ENCODE results near the gene MAGI2. TPM values are rescaled to one million over a fixed set of nuclear protein-coding genes. Genes with fewer than 3 reads are reported as not detected.

MAGI2 gene
- total RNA-seq, 1 donor from 2014 or later, result 5.8 TPM

DNA sequence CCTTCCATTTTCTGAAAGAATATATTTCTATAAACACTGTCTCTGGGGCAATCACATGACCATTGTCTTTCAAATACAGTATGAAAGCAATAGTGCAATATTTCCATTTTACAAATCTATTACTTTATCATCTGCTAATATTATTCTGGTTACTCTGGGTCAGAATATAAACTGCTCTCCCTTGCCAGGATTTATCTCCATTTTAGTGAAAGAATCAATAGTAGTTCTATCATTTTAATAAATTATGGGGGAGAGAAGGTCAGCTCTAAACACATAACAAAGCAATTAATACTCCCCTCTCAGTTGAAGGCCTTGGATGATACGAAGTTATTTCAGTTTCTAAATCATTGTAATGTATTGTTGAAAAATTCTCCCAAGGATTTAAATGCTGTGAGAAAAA, 608.3 kb downstream of the MAGI2 start:
- Mint-ChIP-seq H3K4me1 (ENCODE audit: low read depth) (no peaks in the 10 kb centered on the region), H3K9me3 (ENCODE audit: low read depth) (peaks cover 6% of the 10 kb centered on the region), H3K36me3 (ENCODE audit: low read depth) (no peaks in the 10 kb centered on the region), H3K27ac (ENCODE audit: unreplicated experiment) (no peak overlapping the region), H3K4me3 (ENCODE audit: unreplicated experiment) (no peak overlapping the region), H3K27me3 (ENCODE audit: low read depth) (no peaks in the 10 kb centered on the region)
- TF ChIP-seq, protein P1, sequence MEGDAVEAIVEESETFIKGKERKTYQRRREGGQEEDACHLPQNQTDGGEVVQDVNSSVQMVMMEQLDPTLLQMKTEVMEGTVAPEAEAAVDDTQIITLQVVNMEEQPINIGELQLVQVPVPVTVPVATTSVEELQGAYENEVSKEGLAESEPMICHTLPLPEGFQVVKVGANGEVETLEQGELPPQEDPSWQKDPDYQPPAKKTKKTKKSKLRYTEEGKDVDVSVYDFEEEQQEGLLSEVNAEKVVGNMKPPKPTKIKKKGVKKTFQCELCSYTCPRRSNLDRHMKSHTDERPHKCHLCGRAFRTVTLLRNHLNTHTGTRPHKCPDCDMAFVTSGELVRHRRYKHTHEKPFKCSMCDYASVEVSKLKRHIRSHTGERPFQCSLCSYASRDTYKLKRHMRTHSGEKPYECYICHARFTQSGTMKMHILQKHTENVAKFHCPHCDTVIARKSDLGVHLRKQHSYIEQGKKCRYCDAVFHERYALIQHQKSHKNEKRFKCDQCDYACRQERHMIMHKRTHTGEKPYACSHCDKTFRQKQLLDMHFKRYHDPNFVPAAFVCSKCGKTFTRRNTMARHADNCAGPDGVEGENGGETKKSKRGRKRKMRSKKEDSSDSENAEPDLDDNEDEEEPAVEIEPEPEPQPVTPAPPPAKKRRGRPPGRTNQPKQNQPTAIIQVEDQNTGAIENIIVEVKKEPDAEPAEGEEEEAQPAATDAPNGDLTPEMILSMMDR (IDR thresholded peaks at IDR 0.05), result no peak
- no peak for DNase-seq (ENCODE audit: low spot score)

DNA sequence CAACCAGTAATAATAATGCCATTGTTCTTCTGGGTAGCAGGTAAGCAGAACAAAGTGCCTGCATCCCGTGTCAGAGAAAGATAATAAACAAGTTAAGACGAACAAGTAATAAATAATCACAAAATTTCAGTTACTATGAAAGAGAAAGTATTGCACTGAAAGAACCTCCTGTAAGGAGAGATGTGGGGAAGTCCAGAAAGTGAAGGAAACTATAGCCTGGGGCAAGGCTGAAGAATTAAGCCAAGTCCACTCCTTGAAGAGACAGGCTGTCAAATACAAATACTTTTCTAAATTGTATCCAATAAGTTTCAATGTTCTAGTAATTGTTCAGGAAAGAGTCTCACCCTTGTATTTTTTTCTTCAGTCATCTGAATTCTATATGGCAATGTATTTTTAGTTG, 611.4 kb downstream of the MAGI2 start:
- DNase-seq (ENCODE audit: low spot score), result no peak
- Mint-ChIP-seq H3K36me3 (ENCODE audit: low read depth) (no peaks in the 10 kb centered on the region), H3K4me1 (ENCODE audit: low read depth) (no peaks in the 10 kb centered on the region), H3K27ac (ENCODE audit: unreplicated experiment) (no peak overlapping the region), H3K9me3 (ENCODE audit: low read depth) (peaks cover 8% of the 10 kb centered on the region), H3K4me3 (ENCODE audit: unreplicated experiment) (no peak overlapping the region), H3K27me3 (ENCODE audit: low read depth) (peaks cover 1% of the 10 kb centered on the region)
- TF ChIP-seq, protein P1 (IDR thresholded peaks at IDR 0.05), result no peak

DNA sequence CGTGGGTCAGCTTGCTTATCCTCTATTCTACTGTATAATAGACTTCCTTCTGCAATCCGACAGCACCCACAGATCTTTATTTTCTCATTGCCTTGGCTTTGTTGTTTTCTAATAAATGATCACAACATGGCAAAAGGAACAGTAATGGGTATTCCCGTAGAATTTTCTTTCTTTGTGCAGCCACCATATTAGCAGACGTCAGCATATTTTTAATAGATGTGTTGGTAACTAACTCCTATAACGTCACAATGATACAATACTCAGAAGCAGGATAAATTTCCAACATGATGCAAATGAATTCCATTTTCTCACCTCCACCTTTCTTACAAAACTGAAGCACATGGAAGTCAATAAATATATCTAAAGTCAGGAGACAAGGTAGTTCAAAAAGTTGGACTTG, 617.6 kb downstream of the MAGI2 start:
- Mint-ChIP-seq H3K27me3 (ENCODE audit: low read depth) (peaks cover 1% of the 10 kb centered on the region), H3K9me3 (ENCODE audit: low read depth) (peaks cover 19% of the 10 kb centered on the region), H3K4me1 (ENCODE audit: low read depth) (no peaks in the 10 kb centered on the region), H3K4me3 (ENCODE audit: unreplicated experiment) (no peak overlapping the region), H3K36me3 (ENCODE audit: low read depth) (no peaks in the 10 kb centered on the region), H3K27ac (ENCODE audit: unreplicated experiment) (no peak overlapping the region)
- TF ChIP-seq, protein P1 (IDR thresholded peaks at IDR 0.05), result no peak
- no peak for DNase-seq (ENCODE audit: low spot score)

DNA sequence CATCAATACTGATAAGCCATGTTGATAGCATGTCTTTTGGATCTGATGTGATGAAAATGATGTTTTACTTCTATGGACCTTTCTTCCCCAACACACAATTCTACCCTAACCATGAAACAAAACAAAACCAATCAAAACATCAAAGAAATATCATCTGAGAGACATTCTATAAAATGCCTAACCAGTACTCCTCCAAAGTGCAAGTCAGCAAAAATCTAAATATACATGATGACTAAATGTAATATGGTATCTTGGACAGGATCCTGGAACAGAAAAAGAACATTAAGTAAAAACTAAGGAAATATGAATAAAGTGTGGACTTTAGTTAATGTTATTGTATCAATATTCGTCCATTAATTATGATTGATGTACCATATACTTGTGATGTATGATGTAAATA, 625.1 kb downstream of the MAGI2 start:
- TF ChIP-seq, protein P1 (IDR thresholded peaks at IDR 0.05), result no peak
- no peak for DNase-seq (ENCODE audit: low spot score)
- H3K27ac Mint-ChIP-seq (ENCODE audit: unreplicated experiment), result no peak overlapping the region

DNA sequence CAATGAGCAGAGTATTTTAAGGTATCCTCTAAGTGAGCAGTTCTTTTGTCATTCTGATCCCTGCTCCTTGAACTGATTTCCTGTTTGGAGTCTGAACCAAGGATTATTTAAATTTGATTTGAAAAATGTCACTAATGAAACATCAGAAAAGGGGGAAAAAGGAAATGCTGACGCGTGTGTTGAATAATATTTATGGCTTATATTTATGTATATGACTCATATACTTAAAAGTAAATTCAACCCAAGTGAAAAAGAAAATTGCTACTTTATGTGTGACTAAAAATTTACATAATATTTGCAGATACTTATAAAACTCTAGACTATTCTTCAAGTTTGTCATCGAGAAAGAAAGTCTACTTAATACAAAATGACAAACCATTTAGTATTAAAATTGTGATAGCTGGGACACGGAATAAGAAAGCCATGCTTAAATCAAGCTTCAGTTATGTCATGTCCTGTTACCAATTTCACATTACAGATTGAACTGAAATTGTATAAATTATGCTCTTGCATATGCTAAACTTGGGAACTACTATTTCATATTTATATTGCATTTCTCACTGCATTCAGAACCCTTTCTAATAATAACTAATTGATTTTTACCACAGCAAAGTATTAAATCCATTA, 649.9 kb downstream of the MAGI2 start:
- H3K4me1 Mint-ChIP-seq (ENCODE audit: low read depth), result no peaks in the 10 kb centered on the region
- TF ChIP-seq, protein P1 (IDR thresholded peaks at IDR 0.05), result no peak
- no peak for DNase-seq (ENCODE audit: low spot score)
- H3K4me3 Mint-ChIP-seq (ENCODE audit: unreplicated experiment), result no peak overlapping the region
- peaks cover 3% of the 10 kb centered on the region for H3K27me3 Mint-ChIP-seq (ENCODE audit: low read depth)
- no peak overlapping the region for H3K27ac Mint-ChIP-seq (ENCODE audit: unreplicated experiment)
- no peaks in the 10 kb centered on the region for H3K36me3 Mint-ChIP-seq (ENCODE audit: low read depth)
- peaks cover 9% of the 10 kb centered on the region for H3K9me3 Mint-ChIP-seq (ENCODE audit: low read depth)

More for the DNA sequence above, 625.1 kb downstream of the MAGI2 start:
- H3K36me3 Mint-ChIP-seq (ENCODE audit: low read depth), result no peaks in the 10 kb centered on the region
- peaks cover 5% of the 10 kb centered on the region for H3K4me1 Mint-ChIP-seq (ENCODE audit: low read depth)
- H3K9me3 Mint-ChIP-seq (ENCODE audit: low read depth), result peaks cover 14% of the 10 kb centered on the region
- no peaks in the 10 kb centered on the region for H3K27me3 Mint-ChIP-seq (ENCODE audit: low read depth)
- H3K4me3 Mint-ChIP-seq (ENCODE audit: unreplicated experiment), result no peak overlapping the region

Measured in chondrocyte (in vitro differentiated cells).